Measurements from ENCODE around the gene HLA-B. TPM values are rescaled to one million over a fixed set of nuclear protein-coding genes. Genes with fewer than 3 reads are reported as not detected.

HLA-B gene
- total RNA-seq, 1 experiment from 2014 or later: 68.6 TPM

- peaks cover 6 to 18% (median 10%) of the 10 kb centered on the region in 3 experiments for H3K36me3 Mint-ChIP-seq (ENCODE audit: insufficient read depth in 1 of 3, low read depth in 3 of 3)
- no peak overlapping the region for H3T11ph ChIP-seq (ENCODE audit: low read length)
- no peak overlapping the region for H4K8ac ChIP-seq (replicated peaks; ENCODE audit: insufficient read length, low read depth, low read length)
- no peak for DNase-seq
- no peak overlapping the region for H2AK5ac ChIP-seq (ENCODE audit: insufficient read length, low read length)
- peaks cover 85% of the 10 kb centered on the region for H3K27me3 Mint-ChIP-seq (ENCODE audit: low read depth)
- no peak overlapping the region for H2BK20ac ChIP-seq (ENCODE audit: low read depth, low read length, poor library complexity, severe bottlenecking)
- no peak overlapping the region for H2BK12ac ChIP-seq (ENCODE audit: insufficient read length, low read depth, low read length)
- no peak overlapping the region for H3K4ac ChIP-seq (ENCODE audit: low read depth, low read length)
- TF ChIP-seq CTCF (conservative IDR thresholded peaks at IDR 0.05): no peak
- H3K4me1 Mint-ChIP-seq: peaks cover 9 to 15% of the 10 kb centered on the region in 2 experiments
- no peak overlapping the region for H3K56ac ChIP-seq (ENCODE audit: insufficient read length, low read depth, low read length)
- H4K91ac ChIP-seq (ENCODE audit: insufficient read length, low read depth, low read length): no peak overlapping the region
- H3K9me3 ChIP-seq (ENCODE audit: control insufficient read depth, low read depth, low read length): no peaks in the 10 kb centered on the region
- H3K4me1 ChIP-seq (ENCODE audit: insufficient read depth, low read length): no peaks in the 10 kb centered on the region
- H3K4me2 ChIP-seq (ENCODE audit: insufficient read depth, insufficient read length, low read length): no peak overlapping the region
- H3K23ac ChIP-seq (ENCODE audit: insufficient read length, low read depth, low read length): no peak overlapping the region
- H3K9me3 Mint-ChIP-seq: no peaks in the 10 kb centered on the region
- H3K9ac ChIP-seq (ENCODE audit: extremely low read depth, insufficient read length, low read length): no peak overlapping the region
- no peak overlapping the region for H3K27ac Mint-ChIP-seq
- no peak overlapping the region for H3K14ac ChIP-seq (ENCODE audit: insufficient read depth, low read length)
- no peak overlapping the region for H2BK15ac ChIP-seq (ENCODE audit: low read depth, low read length)
- H3K23me2 ChIP-seq (ENCODE audit: insufficient read length, low read depth, low read length, poor library complexity, severe bottlenecking): no peaks in the 10 kb centered on the region
- H2BK5ac ChIP-seq (ENCODE audit: insufficient read length, low read length): no peak overlapping the region
- H4K5ac ChIP-seq (ENCODE audit: insufficient read length, low read depth, low read length): no peak overlapping the region
- no peaks in the 10 kb centered on the region for H4K20me1 ChIP-seq (ENCODE audit: control insufficient read depth, insufficient read depth, insufficient read length)
- H3K27ac ChIP-seq (ENCODE audit: insufficient read length, low read depth, low read length): no peak overlapping the region
- H3K79me2 ChIP-seq (ENCODE audit: insufficient read depth, low read length): no peaks in the 10 kb centered on the region
- H3K27me3 ChIP-seq (ENCODE audit: insufficient read depth, low read length): peaks cover 3% of the 10 kb centered on the region; the same call in 1 of the 2 replicates
- H3K18ac ChIP-seq (ENCODE audit: insufficient read length, low read depth, low read length): no peak overlapping the region
- no peak overlapping the region for H2AFZ ChIP-seq (ENCODE audit: low read length)
- no peak overlapping the region for H2BK120ac ChIP-seq (ENCODE audit: low read depth, low read length, poor library complexity, severe bottlenecking)
- H3K4me3 Mint-ChIP-seq: no peak overlapping the region
- H3K79me1 ChIP-seq (ENCODE audit: insufficient read depth, low read depth, low read length, poor library complexity, severe bottlenecking): no peaks in the 10 kb centered on the region
- WGBS (ENCODE audit: extremely low coverage, insufficient read length, low lambda C conversion rate): no CpG with 5 or more reads among the region's 6 CpGs
Measured at GRCh38 chr6:31352683-31353383, 4.1 kb downstream of the HLA-B start.
